Measurements from ENCODE around the gene AFF4. TPM values are rescaled to one million over a fixed set of nuclear protein-coding genes. Genes with fewer than 3 reads are reported as not detected.

Gene AFF4
- total and polyA plus RNA-seq, 9 of the 15 experiments (the other 6 are each of a cell fraction or from before 2014, with no cell fraction given) = 1.7 to 25.8 (median 17.9) TPM

DNA sequence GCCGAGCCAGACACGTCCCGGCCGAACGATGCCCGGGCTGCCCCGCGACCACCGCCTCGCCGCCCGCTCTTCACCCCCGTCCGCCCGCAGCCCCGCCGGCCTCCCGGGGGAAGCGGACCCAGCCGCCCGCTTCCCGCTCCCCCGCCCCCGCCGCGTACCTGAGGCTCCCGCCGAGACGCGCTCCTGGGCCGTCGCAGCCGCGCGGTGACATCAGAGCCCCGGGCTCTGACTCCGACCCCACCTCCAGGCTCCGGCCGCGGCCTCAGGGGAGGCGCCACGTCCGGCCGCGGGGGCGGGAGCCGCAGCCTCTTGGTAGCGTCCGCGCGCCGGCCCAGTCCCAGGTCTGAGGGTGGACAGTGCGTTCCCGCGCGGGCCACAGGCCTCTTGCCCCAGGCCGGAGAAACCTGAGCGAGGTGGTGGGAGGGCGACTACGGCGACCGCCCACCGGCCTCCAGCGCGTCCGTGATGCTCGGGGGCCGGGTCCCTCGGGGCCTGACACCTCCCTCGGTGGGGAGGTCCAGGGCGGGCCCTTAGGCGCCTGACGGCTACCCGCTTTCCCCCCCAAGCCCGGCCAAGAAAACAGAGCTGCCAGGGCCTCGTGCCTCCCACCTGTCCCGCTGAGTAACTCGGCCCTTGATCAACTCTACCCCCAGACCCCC is 132.9 kb downstream of the AFF4 start, which contains the start of gene SHROOM1 (continued):
- TF ChIP-seq NCOR1 (IDR thresholded peaks at IDR 0.05) (no peak), HDAC8 (tag; IDR thresholded peaks at IDR 0.05) (0 out of 2 replicates have a peak, but pooled peaks have one; percentile 34), ZNF586 (CRISPR knock-in tag; conservative IDR thresholded peaks at IDR 0.05) (no peak), TBP (optimal IDR thresholded peaks at IDR 0.05; ENCODE audit: low read depth, low read length) (peak; percentile 61), HDAC1 (IDR thresholded peaks at IDR 0.05) (no peak), POLR3G (IDR thresholded peaks at IDR 0.05; ENCODE audit: extremely low read depth, insufficient read length, insufficient replicate concordance) (no peak), IRF1 (CRISPR knock-in tag; IDR thresholded peaks at IDR 0.05; ENCODE audit: borderline replicate concordance) (no peak), PCBP1 (IDR thresholded peaks at IDR 0.05; ENCODE audit: low read depth, low read length, poor library complexity, severe bottlenecking) (peak; percentile 31), MLLT1 (IDR thresholded peaks at IDR 0.05) (no peak), WHSC1 (IDR thresholded peaks at IDR 0.05; ENCODE audit: low read length) (no peak), FOXP4 (CRISPR knock-in tag; IDR thresholded peaks at IDR 0.05; ENCODE audit: borderline replicate concordance) (no peak; the same call in 1 of the 2 replicates), FUS (optimal IDR thresholded peaks at IDR 0.05; ENCODE audit: low read depth, low read length) (no peak), PHB (CRISPR knock-in tag; IDR thresholded peaks at IDR 0.05) (no peak)
- TF ChIP-seq, protein P1, sequence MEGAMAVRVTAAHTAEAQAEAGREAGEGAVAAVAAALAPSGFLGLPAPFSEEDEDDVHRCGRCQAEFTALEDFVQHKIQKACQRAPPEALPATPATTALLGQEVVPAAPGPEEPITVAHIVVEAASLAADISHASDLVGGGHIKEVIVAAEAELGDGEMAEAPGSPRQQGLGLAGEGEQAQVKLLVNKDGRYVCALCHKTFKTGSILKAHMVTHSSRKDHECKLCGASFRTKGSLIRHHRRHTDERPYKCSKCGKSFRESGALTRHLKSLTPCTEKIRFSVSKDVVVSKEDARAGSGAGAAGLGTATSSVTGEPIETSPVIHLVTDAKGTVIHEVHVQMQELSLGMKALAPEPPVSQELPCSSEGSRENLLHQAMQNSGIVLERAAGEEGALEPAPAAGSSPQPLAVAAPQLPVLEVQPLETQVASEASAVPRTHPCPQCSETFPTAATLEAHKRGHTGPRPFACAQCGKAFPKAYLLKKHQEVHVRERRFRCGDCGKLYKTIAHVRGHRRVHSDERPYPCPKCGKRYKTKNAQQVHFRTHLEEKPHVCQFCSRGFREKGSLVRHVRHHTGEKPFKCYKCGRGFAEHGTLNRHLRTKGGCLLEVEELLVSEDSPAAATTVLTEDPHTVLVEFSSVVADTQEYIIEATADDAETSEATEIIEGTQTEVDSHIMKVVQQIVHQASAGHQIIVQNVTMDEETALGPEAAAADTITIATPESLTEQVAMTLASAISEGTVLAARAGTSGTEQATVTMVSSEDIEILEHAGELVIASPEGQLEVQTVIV (CRISPR knock-in tag; IDR thresholded peaks at IDR 0.05; ENCODE audit: borderline replicate concordance) = no peak
- TF ChIP-seq, protein P2, sequence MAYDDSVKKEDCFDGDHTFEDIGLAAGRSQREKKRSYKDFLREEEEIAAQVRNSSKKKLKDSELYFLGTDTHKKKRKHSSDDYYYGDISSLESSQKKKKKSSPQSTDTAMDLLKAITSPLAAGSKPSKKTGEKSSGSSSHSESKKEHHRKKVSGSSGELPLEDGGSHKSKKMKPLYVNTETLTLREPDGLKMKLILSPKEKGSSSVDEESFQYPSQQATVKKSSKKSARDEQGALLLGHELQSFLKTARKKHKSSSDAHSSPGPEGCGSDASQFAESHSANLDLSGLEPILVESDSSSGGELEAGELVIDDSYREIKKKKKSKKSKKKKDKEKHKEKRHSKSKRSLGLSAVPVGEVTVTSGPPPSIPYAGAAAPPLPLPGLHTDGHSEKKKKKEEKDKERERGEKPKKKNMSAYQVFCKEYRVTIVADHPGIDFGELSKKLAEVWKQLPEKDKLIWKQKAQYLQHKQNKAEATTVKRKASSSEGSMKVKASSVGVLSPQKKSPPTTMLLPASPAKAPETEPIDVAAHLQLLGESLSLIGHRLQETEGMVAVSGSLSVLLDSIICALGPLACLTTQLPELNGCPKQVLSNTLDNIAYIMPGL (CRISPR knock-in tag; IDR thresholded peaks at IDR 0.05) = no peak
- TF ChIP-seq, protein P3, sequence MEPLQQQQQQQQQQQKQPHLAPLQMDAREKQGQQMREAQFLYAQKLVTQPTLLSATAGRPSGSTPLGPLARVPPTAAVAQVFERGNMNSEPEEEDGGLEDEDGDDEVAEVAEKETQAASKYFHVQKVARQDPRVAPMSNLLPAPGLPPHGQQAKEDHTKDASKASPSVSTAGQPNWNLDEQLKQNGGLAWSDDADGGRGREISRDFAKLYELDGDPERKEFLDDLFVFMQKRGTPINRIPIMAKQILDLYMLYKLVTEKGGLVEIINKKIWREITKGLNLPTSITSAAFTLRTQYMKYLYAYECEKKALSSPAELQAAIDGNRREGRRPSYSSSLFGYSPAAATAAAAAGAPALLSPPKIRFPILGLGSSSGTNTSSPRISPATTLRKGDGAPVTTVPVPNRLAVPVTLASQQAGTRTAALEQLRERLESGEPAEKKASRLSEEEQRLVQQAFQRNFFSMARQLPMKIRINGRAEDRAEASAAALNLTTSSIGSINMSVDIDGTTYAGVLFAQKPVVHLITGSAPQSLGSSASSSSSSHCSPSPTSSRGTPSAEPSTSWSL (CRISPR knock-in tag; IDR thresholded peaks at IDR 0.05; ENCODE audit: borderline replicate concordance) = 0 out of 2 replicates have a peak, but pooled peaks have one; percentile 10

Measured in K562 (cell line).